Measurements from ENCODE around the gene COL13A1. TPM values are rescaled to one million over a fixed set of nuclear protein-coding genes. Genes with fewer than 3 reads are reported as not detected.

COL13A1 gene
- total RNA-seq, 4 donors from 2014 or later: 0.46 to 0.60 TPM; not detected in 2

GRCh38 chr10:69899727-69900595 is 98.3 kb downstream of the COL13A1 start:
- no peak for TF ChIP-seq CTCF (IDR thresholded peaks at IDR 0.05)
- ATAC-seq (ENCODE audit: low FRiP score) (no peak), DNase-seq (ENCODE audit: low spot score) (no peak)

GRCh38 chr10:69901022-69901421 is 99.3 kb downstream of the COL13A1 start:
- no peak for TF ChIP-seq CTCF (IDR thresholded peaks at IDR 0.05)
- no peak for DNase-seq (ENCODE audit: low spot score)
- no peak for ATAC-seq (ENCODE audit: low FRiP score)

GRCh38 chr10:69901628-69902505 is 100.2 kb downstream of the COL13A1 start:
- DNase-seq (ENCODE audit: low spot score) (no peak), ATAC-seq (ENCODE audit: low FRiP score) (no peak)
- peak in 1 of 3 donors; percentile 17 for TF ChIP-seq CTCF (IDR thresholded peaks at IDR 0.05)

- no peak for DNase-seq (ENCODE audit: low spot score)
- no peak for TF ChIP-seq CTCF (IDR thresholded peaks at IDR 0.05)
- no peak for ATAC-seq (ENCODE audit: low FRiP score)
Measured at GRCh38 chr10:69902835-69903535, 101.3 kb downstream of the COL13A1 start.

GRCh38 chr10:69904533-69904932 is 102.8 kb downstream of the COL13A1 start:
- no peak for ATAC-seq (ENCODE audit: low FRiP score)
- no peak for TF ChIP-seq CTCF (IDR thresholded peaks at IDR 0.05)
- no peak for DNase-seq (ENCODE audit: low spot score)

GRCh38 chr10:69906425-69906824 is 104.7 kb downstream of the COL13A1 start:
- ATAC-seq (ENCODE audit: low FRiP score) (no peak), DNase-seq (ENCODE audit: low spot score) (no peak)
- TF ChIP-seq CTCF (IDR thresholded peaks at IDR 0.05): no peak

Measured in omental fat pad (tissue), 4 donors.